Colon (tissue), 2 donors: ENCODE measurements around the gene TLK2.

Source experiments
- FAIRE-seq: peaks from 2 replicates; lab custom pipeline; 2012; peaks lifted over from hg19 to GRCh38; lab: Jason Lieb, UNC
- donor health status: control.
- donor health status: control.

The TLK2 gene

GRCh38 chr17:62656446-62656845 lies 177.8 kb downstream of the TLK2 start:
- no peak for FAIRE-seq

DNA sequence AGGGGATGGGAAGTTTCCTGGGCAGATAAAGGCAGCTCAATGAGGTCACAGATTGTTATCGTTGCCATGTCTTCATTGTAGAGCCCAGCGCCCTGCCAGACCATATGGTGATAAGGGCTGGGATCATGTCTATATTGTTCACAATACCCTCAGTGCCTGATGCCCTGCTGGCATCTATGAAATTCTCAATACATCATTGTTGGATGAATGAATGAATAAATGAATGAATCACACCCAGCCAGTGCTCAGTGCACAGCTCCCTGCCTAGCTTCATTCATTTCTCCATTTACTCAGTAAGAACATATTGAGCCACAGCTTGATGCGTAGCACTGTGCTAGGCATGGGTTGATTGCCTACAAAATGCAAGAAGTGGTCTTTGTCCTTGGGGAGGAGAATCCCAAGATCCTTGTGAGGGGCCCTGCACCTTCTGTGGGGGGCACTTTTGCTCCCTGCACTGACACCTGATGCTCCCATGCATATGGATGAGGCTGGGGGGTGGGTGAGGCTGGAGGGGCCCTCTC lies 178.6 kb downstream of the TLK2 start:
- no peak for FAIRE-seq

GRCh38 chr17:62657690-62658089 lies 179.1 kb downstream of the TLK2 start:
- no peak for FAIRE-seq

GRCh38 chr17:62658136-62658920 lies 179.7 kb downstream of the TLK2 start:
- FAIRE-seq = no peak

- no peak for FAIRE-seq
These were observed 182.0 kb downstream of the TLK2 start for GRCh38 chr17:62660629-62661118.

- FAIRE-seq = no peak
These were observed 182.7 kb downstream of the TLK2 start for GRCh38 chr17:62661337-62661736.

GRCh38 chr17:62662855-62663254 lies 184.2 kb downstream of the TLK2 start:
- FAIRE-seq = no peak
